Smooth muscle cell (in vitro differentiated cells): ENCODE data around the gene PCSK5. TPM values are rescaled to one million over a fixed set of nuclear protein-coding genes. Genes with fewer than 3 reads are reported as not detected.

Experiments used
- DNase-seq: peaks from one replicate; lab custom pipeline; 2025; ENCODE audit not compliant: unreplicated experiment; lab: John Stamatoyannopoulos, UW
- H2AFZ ChIP-seq: fragments of 200-600 bp; sonication (generic); 2 replicates; pipeline ENCODE4 v1.6.0; 2016; ENCODE audit warnings: antibody characterized with exemption, low read depth, mild to moderate bottlenecking
- H3F3A ChIP-seq: fragments of 200-600 bp; sonication (generic); 2 replicates; pipeline ENCODE4 v1.6.0; 2017; ENCODE audit warnings: antibody characterized with exemption, low read depth
- H3K27ac ChIP-seq: fragments of 200-600 bp; sonication (generic); 2 replicates; pipeline ENCODE4 v1.5.1; 2016; ENCODE audit warnings: low read depth, mild to moderate bottlenecking
- H3K27me3 ChIP-seq: fragments of 200-600 bp; sonication (generic); 2 replicates; pipeline ENCODE4 v1.6.1; 2016; ENCODE audit warnings: low read depth, mild to moderate bottlenecking
- H3K36me3 ChIP-seq: fragments of 200-600 bp; sonication (generic); 2 replicates; pipeline ENCODE4 v1.5.1; 2016; ENCODE audit warnings: low read depth
- H3K4me1 ChIP-seq: fragments of 200-600 bp; sonication (generic); 2 replicates; pipeline ENCODE4 v1.5.1; 2016; ENCODE audit warnings: low read depth
- H3K4me2 ChIP-seq: fragments of 200-600 bp; sonication (generic); 2 replicates; pipeline ENCODE4 v1.6.0; 2016; ENCODE audit warnings: mild to moderate bottlenecking
- H3K4me3 ChIP-seq: fragments of 200-600 bp; sonication (generic); 2 replicates; pipeline ENCODE4 v1.5.1; 2016; ENCODE audit warnings: mild to moderate bottlenecking
- H3K79me2 ChIP-seq: fragments of 200-600 bp; sonication (generic); 2 replicates; pipeline ENCODE4 v1.6.0; 2016; ENCODE audit warnings: low read depth, mild to moderate bottlenecking
- H3K9ac ChIP-seq: fragments of 200-600 bp; sonication (generic); 2 replicates; pipeline ENCODE4 v1.6.0; 2016; ENCODE audit warnings: low read depth
- H3K9me3 ChIP-seq: fragments of 200-600 bp; sonication (generic); replicated peaks from 2 replicates; pipeline ENCODE4 v1.5.1; 2016; ENCODE audit warnings: low read depth
- H4K20me1 ChIP-seq: fragments of 200-600 bp; sonication (generic); 2 replicates; pipeline ENCODE4 v1.6.0; 2016; ENCODE audit warnings: low read depth
- CTCF ChIP-seq: fragments of 200-600 bp; sonication (generic); IDR thresholded peaks from 2 replicates; pipeline ENCODE4 v1.5.1; 2017; ENCODE audit warnings: borderline replicate concordance, mild to moderate bottlenecking, antibody characterized with exemption; ENCODE audit not compliant: insufficient read depth, poor library complexity, severe bottlenecking
- WGBS: methylation state at CpG from one replicate; pipeline ENCODE4 v1.1.7; 2016; ENCODE audit warnings: low lambda C conversion rate; 5-methylcytosine and 5-hydroxymethylcytosine counted together
- polyA plus RNA-seq: library from polyadenylated mRNA; unstranded; fragments of >200 nt; fragmentation: Nextera tagmentation; extraction: Ambion mirVana; gene quantifications from 2 replicates; pipeline ENCODE4 v1.2.1, GENCODE V29; 2016
- total RNA-seq: library from RNA; depleted of rRNA; stranded (reverse); fragments of >200 nt; gene quantifications from 2 replicates; pipeline ENCODE4 v1.2.3, GENCODE V29; 2014

The PCSK5 gene
- total and polyA plus RNA-seq, 2 experiments from 2014 or later: 2.3 to 2.8 TPM

GRCh38 chr9:75930730-75931321 is 40.4 kb downstream of the PCSK5 start:
- Histone ChIP-seq H2AFZ (no peak overlapping the region), H3K9ac (no peak overlapping the region), H3K9me3 (no peaks in the 10 kb centered on the region), H3K79me2 (no peaks in the 10 kb centered on the region), H3K4me1 (peaks cover 12% of the 10 kb centered on the region), H3K27ac (no peak overlapping the region), H3K4me3 (no peak overlapping the region), H3F3A (no peaks in the 10 kb centered on the region), H4K20me1 (no peaks in the 10 kb centered on the region), H3K36me3 (no peaks in the 10 kb centered on the region), H3K4me2 (no peak overlapping the region), H3K27me3 (peaks cover 4% of the 10 kb centered on the region)
- no peak for TF ChIP-seq CTCF
- WGBS: 49% methylated on average over 3 of the region's 3 CpGs
- DNase-seq: no peak

DNA sequence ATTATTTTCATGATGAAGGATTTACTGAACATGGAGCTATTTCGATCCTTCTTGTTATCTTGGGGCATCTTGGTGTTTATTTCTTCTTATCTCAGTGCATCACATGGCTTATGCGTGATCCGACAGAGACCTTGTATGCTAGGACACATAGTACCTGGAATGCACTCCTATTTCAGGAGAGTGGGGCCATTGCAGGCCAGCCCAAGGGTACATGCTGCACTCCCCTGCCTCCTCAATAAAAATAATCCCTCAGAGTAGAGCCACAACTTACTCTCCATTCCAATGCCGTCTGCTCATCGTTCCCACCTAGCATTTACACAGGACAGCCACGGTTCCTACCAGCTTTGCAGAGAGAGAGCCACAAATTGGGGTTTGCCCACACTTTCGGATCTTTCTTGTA is 43.5 kb downstream of the PCSK5 start:
- Histone ChIP-seq H3K9ac (no peak overlapping the region), H3F3A (no peaks in the 10 kb centered on the region), H4K20me1 (no peaks in the 10 kb centered on the region), H3K4me3 (no peak overlapping the region), H3K36me3 (no peaks in the 10 kb centered on the region), H3K27ac (no peak overlapping the region), H3K4me1 (peaks cover 12% of the 10 kb centered on the region), H3K4me2 (no peak overlapping the region), H3K27me3 (no peaks in the 10 kb centered on the region), H3K9me3 (no peaks in the 10 kb centered on the region), H2AFZ (no peak overlapping the region), H3K79me2 (no peaks in the 10 kb centered on the region)
- no peak for DNase-seq
- WGBS: 88% methylated on average over 7 of the region's 7 CpGs
- TF ChIP-seq CTCF: no peak

DNA sequence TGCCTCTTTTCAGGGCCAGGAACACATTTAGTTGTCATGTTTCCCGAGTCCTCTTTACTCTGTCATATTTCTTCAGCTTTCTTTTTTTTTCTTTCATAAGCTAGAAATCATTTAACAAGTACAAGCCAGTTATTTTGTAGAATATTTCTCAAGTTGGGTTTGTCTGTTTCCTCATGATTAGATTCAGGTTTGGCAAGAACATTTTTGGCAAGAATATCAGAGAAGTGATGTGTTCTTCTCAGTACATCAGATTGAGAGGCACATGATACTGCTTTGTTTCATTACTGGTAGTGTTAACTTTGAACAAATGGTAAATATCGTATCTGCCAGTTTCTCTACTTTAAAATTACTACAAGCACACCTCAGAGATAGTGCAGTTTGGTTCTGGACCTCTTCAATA is 45.1 kb downstream of the PCSK5 start:
- no peak for TF ChIP-seq CTCF
- H3K9me3 ChIP-seq: no peaks in the 10 kb centered on the region
- H3K36me3 ChIP-seq: no peaks in the 10 kb centered on the region
- no peak overlapping the region for H3K9ac ChIP-seq
- H3K79me2 ChIP-seq: no peaks in the 10 kb centered on the region
- no peak for DNase-seq
- H4K20me1 ChIP-seq: no peaks in the 10 kb centered on the region
- no peak overlapping the region for H3K4me3 ChIP-seq
- no peak overlapping the region for H2AFZ ChIP-seq
- H3K4me2 ChIP-seq: no peak overlapping the region
- 94% methylated on average over 2 of the region's 2 CpGs for WGBS
- no peaks in the 10 kb centered on the region for H3K27me3 ChIP-seq
- H3K4me1 ChIP-seq: peaks cover 6% of the 10 kb centered on the region
- no peaks in the 10 kb centered on the region for H3F3A ChIP-seq
- no peak overlapping the region for H3K27ac ChIP-seq

DNA sequence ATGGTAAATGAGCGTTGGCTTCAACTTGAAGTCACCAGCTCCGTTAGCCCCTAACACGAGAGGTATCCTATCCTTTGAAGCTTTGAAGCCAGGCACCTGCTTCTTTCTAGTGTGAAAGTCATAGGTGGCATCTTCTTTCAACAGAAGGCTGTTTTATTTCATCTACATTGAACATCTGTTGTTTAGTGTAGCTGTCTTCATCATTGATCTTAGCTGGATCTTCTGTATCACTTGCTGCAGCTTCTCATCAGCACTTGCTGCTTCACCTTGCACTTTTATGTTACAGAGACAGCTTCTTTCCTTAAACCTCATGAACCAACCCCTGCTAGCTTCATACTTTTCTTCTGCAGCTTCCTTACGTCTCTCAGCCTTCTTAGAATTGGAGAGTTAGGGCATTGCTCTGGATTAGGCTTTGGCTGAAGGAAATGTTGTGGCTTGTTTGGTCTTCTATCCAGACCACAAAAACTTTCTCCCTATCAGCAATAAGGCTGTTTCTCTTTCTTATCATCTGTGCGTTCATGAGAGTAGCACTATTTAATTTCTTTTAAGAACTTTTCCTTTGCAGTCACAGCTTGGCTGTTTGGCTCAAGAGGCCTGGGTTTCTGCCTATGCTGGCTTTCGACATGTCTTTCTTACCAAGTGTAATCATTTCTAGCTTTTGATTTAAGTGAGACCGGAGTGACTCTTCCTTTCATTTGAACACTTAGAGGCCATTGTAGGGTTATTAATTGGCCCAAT is 47.2 kb downstream of the PCSK5 start:
- 58% methylated on average over 7 of the region's 7 CpGs for WGBS

More for the DNA sequence above, 47.2 kb downstream of the PCSK5 start:
- H4K20me1 ChIP-seq: no peaks in the 10 kb centered on the region
- no peaks in the 10 kb centered on the region for H3K4me1 ChIP-seq
- no peak overlapping the region for H2AFZ ChIP-seq
- H3K9me3 ChIP-seq: no peaks in the 10 kb centered on the region
- TF ChIP-seq CTCF: no peak
- H3K4me3 ChIP-seq: no peak overlapping the region
- H3K79me2 ChIP-seq: no peaks in the 10 kb centered on the region
- H3K36me3 ChIP-seq: no peaks in the 10 kb centered on the region
- no peaks in the 10 kb centered on the region for H3F3A ChIP-seq
- H3K9ac ChIP-seq: no peak overlapping the region
- DNase-seq: no peak
- H3K4me2 ChIP-seq: no peak overlapping the region
- no peak overlapping the region for H3K27ac ChIP-seq
- no peaks in the 10 kb centered on the region for H3K27me3 ChIP-seq
